ENCODE results near the gene ACOXL.

The ACOXL gene

GRCh38 chr2:110747522-110748488 lies 15.4 kb downstream of the ACOXL start:
- H3K27ac ChIP-seq (ENCODE audit: low read depth, low read length): no peak overlapping the region
- no peak overlapping the region for H3K9ac ChIP-seq (ENCODE audit: low read length)
- no peaks in the 10 kb centered on the region for H3K27me3 ChIP-seq (ENCODE audit: low read length)

GRCh38 chr2:110748489-110748867 lies 16.1 kb downstream of the ACOXL start:
- TF ChIP-seq EZH2phosphoT487 (conservative IDR thresholded peaks at IDR 0.05; ENCODE audit: low read length) (no peak), CTCF (IDR thresholded peaks at IDR 0.05; ENCODE audit: insufficient read depth, low read length, poor library complexity, severe bottlenecking) (no peak)
- H3K9me2 ChIP-seq (replicated peaks; ENCODE audit: insufficient read depth, low read length): no peaks in the 10 kb centered on the region

More at GRCh38 chr2:110747522-110748488, 15.4 kb downstream of the ACOXL start:
- Histone ChIP-seq H4K20me1 (ENCODE audit: low read depth, low read length) (no peaks in the 10 kb centered on the region), H3K4me3 (ENCODE audit: insufficient read depth, low read length, poor library complexity, severe bottlenecking) (no peak overlapping the region), H3K36me3 (ENCODE audit: low read length) (no peaks in the 10 kb centered on the region), H3K79me2 (ENCODE audit: insufficient read depth, low read length) (no peaks in the 10 kb centered on the region), H3K4me2 (ENCODE audit: low read depth, low read length, poor library complexity, severe bottlenecking) (no peak overlapping the region), H3F3A (ENCODE audit: insufficient read depth) (no peaks in the 10 kb centered on the region), H2AFZ (ENCODE audit: low read depth, low read length, severe bottlenecking) (no peak overlapping the region), H3K9me3 (ENCODE audit: insufficient read depth, low read length) (no peaks in the 10 kb centered on the region), H3K9me2 (replicated peaks; ENCODE audit: insufficient read depth, low read length) (no peaks in the 10 kb centered on the region)
- no peak for TF ChIP-seq CTCF (IDR thresholded peaks at IDR 0.05; ENCODE audit: insufficient read depth, low read length, poor library complexity, severe bottlenecking)
- no peak for TF ChIP-seq EZH2phosphoT487 (conservative IDR thresholded peaks at IDR 0.05; ENCODE audit: low read length)

GRCh38 chr2:110751642-110752041 lies 19.3 kb downstream of the ACOXL start:
- TF ChIP-seq EZH2phosphoT487 (conservative IDR thresholded peaks at IDR 0.05; ENCODE audit: low read length): no peak
- TF ChIP-seq CTCF (IDR thresholded peaks at IDR 0.05; ENCODE audit: insufficient read depth, low read length, poor library complexity, severe bottlenecking): no peak
- Histone ChIP-seq H3K27ac (ENCODE audit: low read depth, low read length) (no peak overlapping the region), H3K9me2 (replicated peaks; ENCODE audit: insufficient read depth, low read length) (no peaks in the 10 kb centered on the region), H3K4me2 (ENCODE audit: low read depth, low read length, poor library complexity, severe bottlenecking) (no peak overlapping the region), H3K36me3 (ENCODE audit: low read length) (no peaks in the 10 kb centered on the region), H3K9ac (ENCODE audit: low read length) (no peak overlapping the region), H4K20me1 (ENCODE audit: low read depth, low read length) (no peaks in the 10 kb centered on the region), H3K27me3 (ENCODE audit: low read length) (no peaks in the 10 kb centered on the region), H3K4me3 (ENCODE audit: insufficient read depth, low read length, poor library complexity, severe bottlenecking) (no peak overlapping the region), H3F3A (ENCODE audit: insufficient read depth) (no peaks in the 10 kb centered on the region), H2AFZ (ENCODE audit: low read depth, low read length, severe bottlenecking) (no peak overlapping the region), H3K79me2 (ENCODE audit: insufficient read depth, low read length) (no peaks in the 10 kb centered on the region), H3K9me3 (ENCODE audit: insufficient read depth, low read length) (no peaks in the 10 kb centered on the region)

More at GRCh38 chr2:110748489-110748867, 16.1 kb downstream of the ACOXL start:
- Histone ChIP-seq H4K20me1 (ENCODE audit: low read depth, low read length) (no peaks in the 10 kb centered on the region), H2AFZ (ENCODE audit: low read depth, low read length, severe bottlenecking) (no peak overlapping the region), H3K9ac (ENCODE audit: low read length) (no peak overlapping the region), H3K27me3 (ENCODE audit: low read length) (no peaks in the 10 kb centered on the region), H3F3A (ENCODE audit: insufficient read depth) (no peaks in the 10 kb centered on the region), H3K4me3 (ENCODE audit: insufficient read depth, low read length, poor library complexity, severe bottlenecking) (no peak overlapping the region), H3K36me3 (ENCODE audit: low read length) (no peaks in the 10 kb centered on the region), H3K4me2 (ENCODE audit: low read depth, low read length, poor library complexity, severe bottlenecking) (no peak overlapping the region), H3K79me2 (ENCODE audit: insufficient read depth, low read length) (no peaks in the 10 kb centered on the region), H3K27ac (ENCODE audit: low read depth, low read length) (no peak overlapping the region), H3K9me3 (ENCODE audit: insufficient read depth, low read length) (no peaks in the 10 kb centered on the region)
